ENCODE data around the gene GPAT3.

DNA sequence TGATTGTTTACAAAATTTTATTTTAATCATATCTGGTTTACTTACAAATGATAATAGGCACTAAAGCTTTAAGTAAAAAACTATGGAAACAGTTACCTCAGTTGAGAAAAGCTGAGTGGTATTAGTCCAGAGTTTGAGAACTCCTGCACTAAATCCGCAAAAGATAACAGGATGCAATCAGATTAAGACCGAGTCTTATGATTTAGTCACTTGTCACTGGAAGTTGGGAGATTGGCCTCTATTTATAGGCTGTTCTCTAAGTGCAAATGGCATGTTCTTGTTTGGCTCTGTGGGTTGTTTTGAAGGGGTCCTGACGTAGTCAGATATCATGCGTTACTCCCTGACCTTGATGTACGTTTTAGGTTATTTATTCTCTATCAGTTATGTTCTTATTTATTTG is 6.3 kb downstream of the GPAT3 start:
- TF ChIP-seq, protein P1, sequence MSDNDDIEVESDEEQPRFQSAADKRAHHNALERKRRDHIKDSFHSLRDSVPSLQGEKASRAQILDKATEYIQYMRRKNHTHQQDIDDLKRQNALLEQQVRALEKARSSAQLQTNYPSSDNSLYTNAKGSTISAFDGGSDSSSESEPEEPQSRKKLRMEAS (IDR thresholded peaks at IDR 0.05; ENCODE audit: low read depth, low read length): no peak
- no peak for TF ChIP-seq MYC (IDR thresholded peaks at IDR 0.05; ENCODE audit: low read depth, low read length)

All from NB4 (cell line).